SK-N-SH (cell line): ENCODE data around the gene RNF151. TPM values are rescaled to one million over a fixed set of nuclear protein-coding genes. Genes with fewer than 3 reads are reported as not detected.

Experiments
- CTCF ChIA-PET: fragments of 300-600, 350-600 bp; formaldehyde crosslinking; extraction: SDS; loops from one replicate; lab custom pipeline; 2021; lab: Yijun Ruan, JAX
- POLR2A ChIA-PET: fragments of 350-600 bp; sonication (Branson Sonifier 250); formaldehyde crosslinking; extraction: SDS; loops from one replicate; lab custom pipeline; 2020; ENCODE audit warnings: antibody characterized with exemption, inconsistent platforms; lab: Yijun Ruan, JAX
- DNase-seq: peaks from one replicate; pipeline ENCODE4 v3.0.0; 2012
- H2AFZ ChIP-seq: fragments of 200-600 bp; sonication (generic); 2 replicates; pipeline ENCODE4 v1.8.1; 2016; ENCODE audit warnings: antibody characterized with exemption, mild to moderate bottlenecking, low read depth
- H3F3A ChIP-seq: fragments of 200-600 bp; sonication (generic); replicated peaks from 2 replicates; pipeline ENCODE3; 2016; ENCODE audit warnings: antibody characterized with exemption, mild to moderate bottlenecking; ENCODE audit not compliant: insufficient read depth
- H3K27ac ChIP-seq, 2 experiments: fragments of 200-500 bp in 1 of 2; fragments of 200-600 bp in 1 of 2; sonication (Bioruptor generic) in 1 of 2; sonication (generic), shearing (Covaris generic) in 1 of 2; 2 replicates each; pipeline versions ENCODE4 v1.5.1 to v1.6.1; 2014 to 2016; ENCODE audit warnings: low read depth in 2 of 2, inconsistent platforms in 1 of 2, low read length in 1 of 2, mild to moderate bottlenecking in 1 of 2, mixed read lengths in 1 of 2
- H3K27me3 ChIP-seq: fragments of 200-600 bp; sonication (generic), shearing (Covaris generic); 2 replicates; pipeline ENCODE4 v1.6.1; 2016; ENCODE audit warnings: mixed run types; ENCODE audit not compliant: insufficient read depth
- H3K36me3 ChIP-seq, 2 experiments: fragments of 200-500 bp in 1 of 2; fragments of 200-600 bp in 1 of 2; sonication (Bioruptor generic) in 1 of 2; sonication (generic) in 1 of 2; replicated peaks in 1 of 2; 2 replicates each; pipeline versions ENCODE3 to v1.5.1; 2014 to 2016; ENCODE audit warnings: low read length in 1 of 2, mild to moderate bottlenecking in 1 of 2; ENCODE audit not compliant: insufficient read depth in 2 of 2, control insufficient read depth in 1 of 2
- H3K4me1 ChIP-seq, 2 experiments: fragments of 200-500 bp in 1 of 2; fragments of 200-600 bp in 1 of 2; sonication (Bioruptor generic) in 1 of 2; sonication (generic), shearing (Covaris generic) in 1 of 2; 2 replicates each; pipeline versions ENCODE4 v1.5.1 to v1.6.1; 2014 to 2016; ENCODE audit warnings: low read depth in 1 of 2, low read length in 1 of 2, mixed run types in 1 of 2; ENCODE audit not compliant: insufficient read depth in 2 of 2, control insufficient read depth in 1 of 2
- H3K4me2 ChIP-seq: fragments of 200-600 bp; sonication (generic), shearing (Covaris generic); 2 replicates; pipeline ENCODE4 v1.6.1; 2017; ENCODE audit warnings: mixed run types
- H3K4me3 ChIP-seq, 2 experiments: fragments of 200-500 bp in 1 of 2; fragments of 200-600 bp in 1 of 2; sonication (Bioruptor generic) in 1 of 2; sonication (generic), shearing (Covaris generic) in 1 of 2; 2 replicates each; pipeline versions ENCODE4 v1.5.1 to v1.8.1; 2014 to 2016; ENCODE audit warnings: low read depth in 2 of 2, inconsistent platforms in 1 of 2, low read length in 1 of 2, mild to moderate bottlenecking in 1 of 2, mixed read lengths in 1 of 2, moderate library complexity in 1 of 2
- H3K79me2 ChIP-seq: fragments of 200-600 bp; sonication (generic); 2 replicates; pipeline ENCODE4 v1.8.1; 2017; ENCODE audit warnings: mild to moderate bottlenecking; ENCODE audit not compliant: insufficient read depth
- H3K9ac ChIP-seq: fragments of 200-600 bp; sonication (generic); 2 replicates; pipeline ENCODE4 v1.6.1; 2017; ENCODE audit warnings: mixed run types
- H3K9me2 ChIP-seq: fragments of 200-600 bp; sonication (generic); 2 replicates; pipeline ENCODE4 v1.6.1; 2017; ENCODE audit warnings: mixed run types
- H3K9me3 ChIP-seq: fragments of 200-600 bp; sonication (generic); 2 replicates; pipeline ENCODE4 v1.6.1; 2017; ENCODE audit warnings: mixed run types, mild to moderate bottlenecking, moderate library complexity
- H4K20me1 ChIP-seq: fragments of 200-600 bp; sonication (generic); 2 replicates; pipeline ENCODE4 v1.6.1; 2017; ENCODE audit warnings: mild to moderate bottlenecking, mixed run types; ENCODE audit not compliant: insufficient read depth
- CHD2 ChIP-seq: fragments of 150-350 bp; IDR thresholded peaks from 2 replicates; pipeline ENCODE4 v1.6.1; 2018; ENCODE audit warnings: low read length; ENCODE audit not compliant: partially characterized antibody
- ELF1 ChIP-seq: IDR thresholded peaks from 2 replicates; pipeline ENCODE4 v1.4.0; 2012
- EP300 ChIP-seq, 2 experiments: IDR thresholded peaks; 2 replicates each; pipeline versions ENCODE4 v1.4.0 to v1.6.1; 2012; ENCODE audit warnings: borderline replicate concordance in 1 of 2, low read depth in 1 of 2, low read length in 1 of 2
- EZH2phosphoT487 ChIP-seq: fragments of 200-600 bp; sonication (generic); IDR thresholded peaks from 2 replicates; pipeline ENCODE4 v1.6.1; 2017; ENCODE audit warnings: low read depth, mixed run types, mild to moderate bottlenecking, antibody characterized with exemption, moderate library complexity, borderline replicate concordance
- FOSL2 ChIP-seq: IDR thresholded peaks from 2 replicates; pipeline ENCODE4 v1.4.0; 2012; ENCODE audit warnings: low read depth, mild to moderate bottlenecking, moderate library complexity, borderline replicate concordance
- FOXJ3 ChIP-seq: sonication (generic); formaldehyde crosslinking; IDR thresholded peaks from 2 replicates; pipeline ENCODE4 v1.5.1; 2020; ENCODE audit warnings: mild to moderate bottlenecking, missing genetic modification reagents
- FOXM1 ChIP-seq: IDR thresholded peaks from 2 replicates; pipeline ENCODE4 v1.4.0; 2012; ENCODE audit warnings: low read depth, mild to moderate bottlenecking
- GABPA ChIP-seq: IDR thresholded peaks from 2 replicates; pipeline ENCODE4 v1.4.0; 2012; ENCODE audit warnings: low read depth, mild to moderate bottlenecking
- IRF3 ChIP-seq: fragments of 150-350 bp; IDR thresholded peaks from 2 replicates; pipeline ENCODE4 v1.6.1; 2016; ENCODE audit warnings: mild to moderate bottlenecking, low read depth, low read length
- MXI1 ChIP-seq: IDR thresholded peaks from 2 replicates; pipeline ENCODE4 v1.6.1; 2012; ENCODE audit warnings: mild to moderate bottlenecking, low read depth, low read length, improper control_type of control experiment
- NFIC ChIP-seq: IDR thresholded peaks from 2 replicates; pipeline ENCODE4 v1.4.0; 2012; ENCODE audit warnings: borderline replicate concordance
- NRF1 ChIP-seq: IDR thresholded peaks from 2 replicates; pipeline ENCODE4 v1.6.1; 2012; ENCODE audit warnings: low read depth, mild to moderate bottlenecking, low read length
- POLR2AphosphoS5 ChIP-seq: IDR thresholded peaks from 2 replicates; pipeline ENCODE4 v1.6.1; 2012; ENCODE audit warnings: low read depth, low read length
- RAD21 ChIP-seq: IDR thresholded peaks from 2 replicates; pipeline ENCODE4 v1.6.1; 2012; ENCODE audit warnings: mild to moderate bottlenecking, low read length
- RFX5 ChIP-seq: IDR thresholded peaks from 2 replicates; pipeline ENCODE4 v1.6.1; 2012; ENCODE audit warnings: mild to moderate bottlenecking, improper control_type of control experiment, low read length
- SIN3A ChIP-seq: IDR thresholded peaks from 2 replicates; pipeline ENCODE4 v1.6.1; 2012; ENCODE audit warnings: low read depth, mild to moderate bottlenecking, low read length, moderate library complexity, borderline replicate concordance
- SMC3 ChIP-seq: IDR thresholded peaks from 2 replicates; pipeline ENCODE4 v1.6.1; 2012; ENCODE audit warnings: low read depth, low read length, improper control_type of control experiment
- TAF1 ChIP-seq: IDR thresholded peaks from 2 replicates; pipeline ENCODE4 v1.6.1; 2012; ENCODE audit warnings: low read depth, mild to moderate bottlenecking, low read length, moderate library complexity, borderline replicate concordance
- TCF12 ChIP-seq: IDR thresholded peaks from 2 replicates; pipeline ENCODE4 v1.4.0; 2012
- TEAD4 ChIP-seq: IDR thresholded peaks from 2 replicates; pipeline ENCODE4 v1.4.0; 2012; ENCODE audit warnings: mild to moderate bottlenecking, borderline replicate concordance; ENCODE audit not compliant: insufficient read depth
- YY1 ChIP-seq: IDR thresholded peaks from 2 replicates; pipeline ENCODE4 v1.4.0; 2012; ENCODE audit warnings: low read depth, mild to moderate bottlenecking
- WGBS: methylation state at CpG from one replicate; pipeline ENCODE4 v1.1.6; 2017; ENCODE audit warnings: low lambda C conversion rate; 5-methylcytosine and 5-hydroxymethylcytosine counted together
- polyA plus RNA-seq, 3 experiments: library from polyadenylated mRNA; depleted of rRNA; stranded (reverse); fragments of >200 nt; gene quantifications; 2 replicates each; pipeline ENCODE4 v1.2.3, GENCODE V29; 2012
- TF ChIP-seq, protein P1 (sequence below): IDR thresholded peaks from 2 replicates; pipeline ENCODE4 v1.4.0; 2012; ENCODE audit warnings: low read depth
- TF ChIP-seq, protein P2 (sequence below): fragments of 150-350 bp; IDR thresholded peaks from 2 replicates; pipeline ENCODE4 v1.6.1; 2017; ENCODE audit warnings: antibody characterized with exemption, low read length, low read depth, borderline replicate concordance
- TF ChIP-seq, protein P3 (sequence below): IDR thresholded peaks from 2 replicates; pipeline ENCODE4; 2012

The RNF151 gene
- polyA plus RNA-seq, 1 of the 3 experiments (the other 2 are of a cell fraction): 0.07 TPM

GRCh38 chr16:1976216-1976520 lies 9.5 kb downstream of the RNF151 start (continued):
- no peak for TF ChIP-seq RFX5
- TF ChIP-seq NFIC: no peak
- TF ChIP-seq EP300 (IDR thresholded peaks at IDR 0.05; ENCODE audit: borderline replicate concordance in 1 of 2, low read depth in 1 of 2, low read length in 1 of 2): no peak
- no peak for TF ChIP-seq YY1
- no peak for TF ChIP-seq FOSL2
- TF ChIP-seq FOXJ3: no peak
- no peak for TF ChIP-seq TCF12

DNA sequence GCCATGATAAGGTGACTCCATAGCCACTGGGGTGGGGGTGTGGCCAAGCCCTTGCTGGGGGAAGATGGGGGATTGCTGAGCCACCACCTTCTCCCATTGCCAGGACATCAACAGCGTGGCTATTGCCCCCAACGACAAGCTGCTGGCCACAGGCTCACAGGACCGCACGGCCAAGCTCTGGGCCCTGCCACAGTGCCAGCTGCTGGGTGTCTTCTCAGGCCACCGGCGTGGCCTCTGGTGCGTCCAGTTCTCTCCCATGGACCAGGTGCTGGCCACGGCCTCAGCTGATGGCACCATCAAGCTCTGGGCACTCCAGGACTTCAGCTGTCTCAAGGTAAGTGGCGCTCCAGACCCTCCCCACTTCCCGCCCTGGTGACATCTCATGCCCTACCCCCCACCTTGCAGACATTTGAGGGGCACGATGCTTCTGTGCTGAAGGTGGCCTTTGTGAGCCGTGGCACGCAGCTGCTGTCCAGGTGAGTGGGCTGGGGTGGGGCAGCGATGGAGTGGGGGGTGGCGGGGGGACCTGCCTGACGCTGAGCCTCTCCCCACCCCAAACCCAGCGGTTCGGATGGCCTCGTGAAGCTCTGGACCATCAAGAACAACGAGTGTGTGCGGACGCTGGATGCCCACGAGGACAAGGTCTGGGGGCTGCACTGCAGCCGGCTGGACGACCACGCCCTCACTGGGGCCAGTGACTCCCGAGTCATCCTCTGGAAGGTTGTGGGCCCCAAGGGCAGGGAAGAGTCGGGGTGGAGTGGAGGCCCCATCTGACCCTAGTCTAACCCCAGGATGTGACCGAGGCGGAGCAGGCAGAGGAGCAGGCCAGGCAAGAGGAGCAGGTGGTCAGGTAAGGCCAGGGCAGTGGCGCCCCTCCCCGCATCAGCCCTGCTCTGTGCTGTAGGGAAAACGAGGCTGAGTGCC lies 10.6 kb downstream of the RNF151 start:
- TF ChIP-seq TAF1: no peak
- TF ChIP-seq, protein P1, sequence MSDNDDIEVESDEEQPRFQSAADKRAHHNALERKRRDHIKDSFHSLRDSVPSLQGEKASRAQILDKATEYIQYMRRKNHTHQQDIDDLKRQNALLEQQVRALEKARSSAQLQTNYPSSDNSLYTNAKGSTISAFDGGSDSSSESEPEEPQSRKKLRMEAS: no peak
- no peak for TF ChIP-seq SIN3A
- no peak for TF ChIP-seq TEAD4
- TF ChIP-seq RFX5: no peak
- TF ChIP-seq IRF3: no peak
- TF ChIP-seq CHD2: no peak
- TF ChIP-seq, protein P2, sequence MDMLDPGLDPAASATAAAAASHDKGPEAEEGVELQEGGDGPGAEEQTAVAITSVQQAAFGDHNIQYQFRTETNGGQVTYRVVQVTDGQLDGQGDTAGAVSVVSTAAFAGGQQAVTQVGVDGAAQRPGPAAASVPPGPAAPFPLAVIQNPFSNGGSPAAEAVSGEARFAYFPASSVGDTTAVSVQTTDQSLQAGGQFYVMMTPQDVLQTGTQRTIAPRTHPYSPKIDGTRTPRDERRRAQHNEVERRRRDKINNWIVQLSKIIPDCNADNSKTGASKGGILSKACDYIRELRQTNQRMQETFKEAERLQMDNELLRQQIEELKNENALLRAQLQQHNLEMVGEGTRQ: no peak
- no peak for TF ChIP-seq SMC3
- no peak for TF ChIP-seq POLR2AphosphoS5
- TF ChIP-seq EP300 (IDR thresholded peaks at IDR 0.05; ENCODE audit: borderline replicate concordance in 1 of 2, low read depth in 1 of 2, low read length in 1 of 2): no peak
- no peak for TF ChIP-seq GABPA
- TF ChIP-seq ELF1: no peak
- TF ChIP-seq EZH2phosphoT487: no peak
- TF ChIP-seq RAD21: no peak
- no peak for TF ChIP-seq NRF1
- TF ChIP-seq MXI1: no peak
- TF ChIP-seq, protein P3, sequence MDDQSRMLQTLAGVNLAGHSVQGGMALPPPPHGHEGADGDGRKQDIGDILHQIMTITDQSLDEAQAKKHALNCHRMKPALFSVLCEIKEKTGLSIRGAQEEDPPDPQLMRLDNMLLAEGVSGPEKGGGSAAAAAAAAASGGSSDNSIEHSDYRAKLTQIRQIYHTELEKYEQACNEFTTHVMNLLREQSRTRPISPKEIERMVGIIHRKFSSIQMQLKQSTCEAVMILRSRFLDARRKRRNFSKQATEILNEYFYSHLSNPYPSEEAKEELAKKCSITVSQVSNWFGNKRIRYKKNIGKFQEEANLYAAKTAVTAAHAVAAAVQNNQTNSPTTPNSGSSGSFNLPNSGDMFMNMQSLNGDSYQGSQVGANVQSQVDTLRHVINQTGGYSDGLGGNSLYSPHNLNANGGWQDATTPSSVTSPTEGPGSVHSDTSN: no peak
- no peak for TF ChIP-seq FOXM1
- no peak for TF ChIP-seq TCF12
- Histone ChIP-seq H3K36me3 (peaks cover 7 to 49% of the 10 kb centered on the region in 2 experiments), H3K27me3 (no peaks in the 10 kb centered on the region), H3K27ac (no peak overlapping the region), H2AFZ (no peak overlapping the region), H3K9me2 (no peaks in the 10 kb centered on the region), H3K4me2 (no peak overlapping the region), H4K20me1 (no peaks in the 10 kb centered on the region), H3K4me1 (peaks cover 0 to 10% of the 10 kb centered on the region in 2 experiments; a peak in 1 of 4 replicates), H3K79me2 (peaks cover 20% of the 10 kb centered on the region), H3F3A (peaks cover 7% of the 10 kb centered on the region), H3K4me3 (no peak overlapping the region), H3K9ac (no peak overlapping the region), H3K9me3 (no peaks in the 10 kb centered on the region)
- WGBS: 91% methylated on average over 28 of the region's 33 CpGs
- no peak for DNase-seq
- POLR2A ChIA-PET: interaction anchor here (0.6 kb wide), 1 partner anchor 13 kb away, joined by 4 read pairs; the partner anchor contains the start of gene RPS2
- CTCF ChIA-PET: interaction anchor here (1.3 kb wide), 1 partner anchor 9 kb away, joined by 3 read pairs; no protein-coding TSS in a partner anchor
